Measurements from ENCODE around the gene TMEM72. TPM values are rescaled to one million over a fixed set of nuclear protein-coding genes. Genes with fewer than 3 reads are reported as not detected.
A peak's percentile ranks its signal among the peaks of the same experiment; 100 is the strongest.

TMEM72 gene
- total and polyA plus RNA-seq, 2 of the 13 experiments (the other 11 are each of a cell fraction or from before 2014, with no cell fraction given), result 0.04 TPM; not detected in 1

DNA sequence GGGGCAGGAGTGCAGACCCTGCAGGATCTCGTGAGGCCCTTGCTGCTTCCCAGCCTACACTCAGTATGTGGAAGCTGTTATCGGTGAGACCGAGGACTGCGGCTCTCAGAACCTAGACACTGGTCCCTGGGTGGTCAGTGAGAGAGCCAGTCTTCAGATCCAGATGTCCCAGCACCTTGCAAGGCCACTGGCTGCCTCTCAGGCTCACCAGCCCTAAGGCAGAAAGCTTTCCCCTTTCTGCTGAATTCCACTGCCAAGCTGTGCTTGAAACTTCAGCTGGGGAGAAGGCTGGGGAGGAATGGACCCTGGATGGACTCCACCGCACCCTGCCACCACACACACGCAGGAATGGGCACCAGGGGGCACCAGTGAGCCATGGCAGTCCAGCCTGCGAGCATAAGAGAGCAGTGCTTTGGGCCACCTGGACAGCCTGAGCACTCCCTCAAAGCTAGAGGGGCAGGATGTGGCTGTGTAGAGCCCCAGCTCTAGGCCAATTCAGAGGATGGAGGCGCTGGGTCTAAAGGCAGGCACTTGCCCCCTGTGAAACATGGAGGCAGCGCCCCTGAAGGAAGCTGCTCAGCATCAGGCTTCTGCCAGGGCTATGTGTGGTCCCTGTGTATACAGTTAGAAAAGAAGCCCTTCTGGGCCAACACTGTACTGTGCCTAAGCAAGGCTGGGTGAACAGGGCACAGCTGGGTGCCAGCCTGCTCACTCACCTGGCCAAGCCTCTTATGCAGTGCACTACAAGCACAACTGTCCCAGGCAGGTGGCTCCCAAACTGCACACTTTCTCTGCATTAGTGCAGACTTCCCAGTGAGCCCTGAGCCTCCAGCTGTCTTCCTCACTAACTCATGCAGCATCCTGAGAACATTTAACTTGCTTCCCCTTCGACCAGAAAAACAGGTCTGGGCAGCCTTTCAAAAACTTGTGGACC, 21.6 kb downstream of the TMEM72 start (continued):
- TF ChIP-seq, protein P1, sequence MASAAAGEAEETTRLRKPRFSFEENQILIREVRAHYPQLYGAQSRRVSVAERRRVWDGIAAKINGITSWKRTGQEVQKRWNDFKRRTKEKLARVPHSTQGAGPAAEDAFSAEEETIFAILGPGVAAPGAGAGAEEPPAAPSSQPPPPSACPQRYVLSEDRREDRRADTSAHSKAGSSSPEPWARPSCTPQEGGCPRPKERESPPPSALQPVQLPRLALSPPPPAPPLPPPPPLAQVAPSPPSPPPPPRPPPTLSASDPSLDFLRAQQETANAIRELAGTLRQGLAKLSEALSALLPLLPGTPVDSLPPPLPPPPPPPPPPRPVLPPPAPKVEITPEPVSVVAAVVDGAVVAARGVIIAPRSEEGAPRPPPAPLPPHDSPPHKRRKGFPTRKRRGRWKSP (CRISPR knock-in tag; IDR thresholded peaks at IDR 0.05), result no peak
- TF ChIP-seq FOXO1 (CRISPR knock-in tag; IDR thresholded peaks at IDR 0.05) (peak; percentile 49), LCORL (IDR thresholded peaks at IDR 0.05) (no peak), LCORL (CRISPR knock-in tag; IDR thresholded peaks at IDR 0.05) (0 out of 2 replicates have a peak, but pooled peaks have one; percentile 48), HOXA3 (CRISPR knock-in tag; IDR thresholded peaks at IDR 0.05) (peak; percentile 44; the same call in 1 of the 2 replicates), YY1 (IDR thresholded peaks at IDR 0.05; ENCODE audit: insufficient read depth, insufficient replicate concordance, low read depth, low read length) (peak; percentile 71), CREM (IDR thresholded peaks at IDR 0.05) (no peak), CREM (CRISPR knock-in tag; IDR thresholded peaks at IDR 0.05) (no peak), HNRNPLL (IDR thresholded peaks at IDR 0.05; ENCODE audit: low read depth, low read length, poor library complexity, severe bottlenecking) (no peak), ZNF792 (CRISPR knock-in tag; IDR thresholded peaks at IDR 0.05) (0 out of 2 replicates have a peak, but pooled peaks have one; percentile 38), NR3C1 (CRISPR knock-in tag; IDR thresholded peaks at IDR 0.05) (no peak), ZNF619 (CRISPR knock-in tag; IDR thresholded peaks at IDR 0.05) (peak; percentile 85; the same call in 1 of the 2 replicates), ZNF501 (CRISPR knock-in tag; IDR thresholded peaks at IDR 0.05) (peak; percentile 82), NONO (IDR thresholded peaks at IDR 0.05) (no peak), NONO (CRISPR knock-in tag; conservative IDR thresholded peaks at IDR 0.05) (0 out of 2 replicates have a peak, but pooled peaks have one; percentile 33), ZFYVE20 (CRISPR knock-in tag; IDR thresholded peaks at IDR 0.05; ENCODE audit: borderline replicate concordance, low read depth) (no peak), ZNF775 (CRISPR knock-in tag; IDR thresholded peaks at IDR 0.05; ENCODE audit: borderline replicate concordance) (no peak), RXRB (CRISPR knock-in tag; IDR thresholded peaks at IDR 0.05; ENCODE audit: borderline replicate concordance) (peak; percentile 66), ZKSCAN8 (CRISPR knock-in tag; IDR thresholded peaks at IDR 0.05; ENCODE audit: borderline replicate concordance) (peak; percentile 65; the same call in 1 of the 2 replicates), SMC3 (IDR thresholded peaks at IDR 0.05; ENCODE audit: low read length) (peak; percentile 93), ZNF251 (CRISPR knock-in tag; IDR thresholded peaks at IDR 0.05) (no peak)
- TF ChIP-seq, protein P2, sequence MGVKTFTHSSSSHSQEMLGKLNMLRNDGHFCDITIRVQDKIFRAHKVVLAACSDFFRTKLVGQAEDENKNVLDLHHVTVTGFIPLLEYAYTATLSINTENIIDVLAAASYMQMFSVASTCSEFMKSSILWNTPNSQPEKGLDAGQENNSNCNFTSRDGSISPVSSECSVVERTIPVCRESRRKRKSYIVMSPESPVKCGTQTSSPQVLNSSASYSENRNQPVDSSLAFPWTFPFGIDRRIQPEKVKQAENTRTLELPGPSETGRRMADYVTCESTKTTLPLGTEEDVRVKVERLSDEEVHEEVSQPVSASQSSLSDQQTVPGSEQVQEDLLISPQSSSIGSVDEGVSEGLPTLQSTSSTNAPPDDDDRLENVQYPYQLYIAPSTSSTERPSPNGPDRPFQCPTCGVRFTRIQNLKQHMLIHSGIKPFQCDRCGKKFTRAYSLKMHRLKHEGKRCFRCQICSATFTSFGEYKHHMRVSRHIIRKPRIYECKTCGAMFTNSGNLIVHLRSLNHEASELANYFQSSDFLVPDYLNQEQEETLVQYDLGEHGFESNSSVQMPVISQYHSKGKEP (CRISPR knock-in tag; IDR thresholded peaks at IDR 0.05), result no peak
- TF ChIP-seq, protein P3, sequence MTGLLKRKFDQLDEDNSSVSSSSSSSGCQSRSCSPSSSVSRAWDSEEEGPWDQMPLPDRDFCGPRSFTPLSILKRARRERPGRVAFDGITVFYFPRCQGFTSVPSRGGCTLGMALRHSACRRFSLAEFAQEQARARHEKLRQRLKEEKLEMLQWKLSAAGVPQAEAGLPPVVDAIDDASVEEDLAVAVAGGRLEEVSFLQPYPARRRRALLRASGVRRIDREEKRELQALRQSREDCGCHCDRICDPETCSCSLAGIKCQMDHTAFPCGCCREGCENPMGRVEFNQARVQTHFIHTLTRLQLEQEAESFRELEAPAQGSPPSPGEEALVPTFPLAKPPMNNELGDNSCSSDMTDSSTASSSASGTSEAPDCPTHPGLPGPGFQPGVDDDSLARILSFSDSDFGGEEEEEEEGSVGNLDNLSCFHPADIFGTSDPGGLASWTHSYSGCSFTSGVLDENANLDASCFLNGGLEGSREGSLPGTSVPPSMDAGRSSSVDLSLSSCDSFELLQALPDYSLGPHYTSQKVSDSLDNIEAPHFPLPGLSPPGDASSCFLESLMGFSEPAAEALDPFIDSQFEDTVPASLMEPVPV (CRISPR knock-in tag; IDR thresholded peaks at IDR 0.05), result no peak
- TF ChIP-seq, protein P4, sequence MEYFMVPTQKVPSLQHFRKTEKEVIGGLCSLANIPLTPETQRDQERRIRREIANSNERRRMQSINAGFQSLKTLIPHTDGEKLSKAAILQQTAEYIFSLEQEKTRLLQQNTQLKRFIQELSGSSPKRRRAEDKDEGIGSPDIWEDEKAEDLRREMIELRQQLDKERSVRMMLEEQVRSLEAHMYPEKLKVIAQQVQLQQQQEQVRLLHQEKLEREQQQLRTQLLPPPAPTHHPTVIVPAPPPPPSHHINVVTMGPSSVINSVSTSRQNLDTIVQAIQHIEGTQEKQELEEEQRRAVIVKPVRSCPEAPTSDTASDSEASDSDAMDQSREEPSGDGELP (IDR thresholded peaks at IDR 0.05; ENCODE audit: borderline replicate concordance, low read depth), result peak; percentile 65; the same call in 1 of the 2 replicates
